Raji (cell line): ENCODE results near the gene SLC25A6.
A peak's percentile ranks its signal among the peaks of the same experiment; 100 is the strongest.

ENCODE experiments used
- POLR2A ChIP-seq: IDR thresholded peaks from 2 replicates; pipeline ENCODE4 v1.6.1; 2011; ENCODE audit warnings: low read depth, low read length, control low read depth; ENCODE audit not compliant: insufficient read depth

The SLC25A6 gene

GRCh38 chrX:1397441-1398270, 5.7 kb upstream of the SLC25A6 start:
- TF ChIP-seq POLR2A, result no peak

- TF ChIP-seq POLR2A, result no peak
These were observed 5.1 kb upstream of the SLC25A6 start for GRCh38 chrX:1397001-1397400.

- no peak for TF ChIP-seq POLR2A
These were observed 3.8 kb upstream of the SLC25A6 start for GRCh38 chrX:1395646-1396216.

- TF ChIP-seq POLR2A, result no peak
These were observed 3.0 kb upstream of the SLC25A6 start for GRCh38 chrX:1394731-1395501.

GRCh38 chrX:1393871-1394615, 2.1 kb upstream of the SLC25A6 start:
- no peak for TF ChIP-seq POLR2A

GRCh38 chrX:1392376-1393068, 609 bp upstream of the SLC25A6 start:
- peak; percentile 69; the same call in 1 of the 2 replicates for TF ChIP-seq POLR2A

- no peak for TF ChIP-seq POLR2A
These were observed 575 bp downstream of the SLC25A6 start for GRCh38 chrX:1391370-1391706.

GRCh38 chrX:1390621-1391369, 1.1 kb downstream of the SLC25A6 start:
- no peak for TF ChIP-seq POLR2A

- TF ChIP-seq POLR2A, result no peak
These were observed 2.0 kb downstream of the SLC25A6 start for GRCh38 chrX:1389993-1390285.

GRCh38 chrX:1389181-1389992, 2.5 kb downstream of the SLC25A6 start:
- TF ChIP-seq POLR2A, result no peak

- TF ChIP-seq POLR2A, result no peak
These were observed 3.3 kb downstream of the SLC25A6 start for GRCh38 chrX:1388651-1389050.

GRCh38 chrX:1387141-1387776, 4.7 kb downstream of the SLC25A6 start:
- TF ChIP-seq POLR2A, result no peak
